HK-2 (cell line): ENCODE measurements around the gene MLH3.

Experiments
- DNase-seq: peaks from one replicate; pipeline ENCODE4 v3.0.0-alpha.2; 2018; ENCODE audit not compliant: unreplicated experiment

The MLH3 gene

GRCh38 chr14:75066691-75067090 is 15.4 kb upstream of the MLH3 start:
- no peak for DNase-seq

DNA sequence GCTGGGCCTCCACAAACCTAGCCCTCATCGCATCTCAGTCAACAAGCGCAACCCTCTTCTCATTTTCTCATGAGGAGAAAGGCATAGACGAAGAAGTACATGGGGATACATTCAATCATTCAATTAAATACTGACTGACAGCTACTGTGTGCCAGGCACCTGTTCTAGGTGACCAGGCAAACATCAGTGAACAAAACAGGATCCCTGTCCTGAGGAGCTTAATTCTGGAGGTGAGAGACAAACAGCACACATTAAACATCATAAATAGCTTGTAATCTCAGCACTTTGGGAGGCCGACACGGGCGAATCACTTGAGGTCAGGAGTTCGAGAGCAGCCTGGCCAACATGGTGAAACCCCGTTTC is 12.9 kb upstream of the MLH3 start:
- no peak for DNase-seq

- DNase-seq = peak; percentile 93
Measured at GRCh38 chr14:75063491-75064204, 12.4 kb upstream of the MLH3 start, which contains the start of gene ACYP1. ACYP1 (minus strand) TSS chr14:75064024; CDS start chr14:75063553, 471 bp downstream.

DNA sequence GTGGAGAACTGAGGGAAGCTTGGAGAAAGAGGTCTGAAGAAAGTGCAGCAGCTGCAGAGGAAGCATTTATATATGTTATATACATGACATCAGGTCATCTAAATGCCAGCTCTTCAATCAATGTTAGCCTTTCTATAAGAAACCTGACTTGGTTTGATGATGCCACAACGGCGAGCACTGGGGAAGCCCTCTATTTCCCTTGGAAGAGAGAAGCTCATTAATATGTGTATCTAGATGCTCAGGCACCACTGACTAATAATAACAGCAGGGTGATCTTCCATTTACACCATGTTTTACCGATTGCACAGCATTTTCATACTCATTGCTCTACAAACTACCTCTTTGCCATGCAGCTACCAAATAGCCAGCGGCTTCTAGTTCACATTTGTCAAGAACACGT is 11.7 kb upstream of the MLH3 start:
- no peak for DNase-seq

DNA sequence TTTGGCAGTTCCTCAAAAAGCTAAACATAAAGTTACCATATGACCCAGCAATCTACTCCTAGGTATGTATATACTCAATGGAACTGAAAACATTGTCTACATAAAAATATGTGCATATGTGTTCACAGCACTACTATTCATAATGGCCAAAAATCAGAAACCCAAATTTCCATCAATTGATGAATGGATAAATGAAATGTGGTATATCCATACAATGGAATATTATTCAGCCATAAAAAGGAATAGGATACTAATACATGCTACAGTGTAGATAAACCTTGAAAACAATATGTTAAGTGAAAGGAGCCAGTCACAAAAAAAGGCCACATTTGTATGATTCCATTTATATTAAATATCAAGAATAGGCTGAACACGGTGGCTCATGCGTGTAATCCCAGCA is 9.2 kb upstream of the MLH3 start:
- no peak for DNase-seq

- no peak for DNase-seq
Measured at GRCh38 chr14:75059642-75060041, 8.4 kb upstream of the MLH3 start.

DNA sequence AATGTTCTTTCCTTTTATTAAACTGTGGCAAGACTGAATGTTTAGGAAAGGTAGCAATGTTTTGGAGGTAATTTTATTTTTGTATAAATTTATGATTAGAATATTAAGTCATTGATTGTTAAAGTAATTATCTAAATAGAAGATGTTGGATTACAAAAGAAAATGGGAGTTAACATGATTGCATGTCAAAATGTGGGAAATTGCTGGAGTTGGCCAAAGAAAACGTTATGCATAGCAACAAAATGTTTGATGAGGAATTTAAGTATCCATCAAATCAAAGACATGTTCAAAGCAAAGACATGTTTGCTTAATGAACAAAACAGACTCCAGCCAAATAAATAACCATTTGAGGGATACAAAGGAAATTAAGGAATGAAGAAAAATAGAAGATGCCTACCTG is 3.2 kb upstream of the MLH3 start:
- DNase-seq = no peak

DNA sequence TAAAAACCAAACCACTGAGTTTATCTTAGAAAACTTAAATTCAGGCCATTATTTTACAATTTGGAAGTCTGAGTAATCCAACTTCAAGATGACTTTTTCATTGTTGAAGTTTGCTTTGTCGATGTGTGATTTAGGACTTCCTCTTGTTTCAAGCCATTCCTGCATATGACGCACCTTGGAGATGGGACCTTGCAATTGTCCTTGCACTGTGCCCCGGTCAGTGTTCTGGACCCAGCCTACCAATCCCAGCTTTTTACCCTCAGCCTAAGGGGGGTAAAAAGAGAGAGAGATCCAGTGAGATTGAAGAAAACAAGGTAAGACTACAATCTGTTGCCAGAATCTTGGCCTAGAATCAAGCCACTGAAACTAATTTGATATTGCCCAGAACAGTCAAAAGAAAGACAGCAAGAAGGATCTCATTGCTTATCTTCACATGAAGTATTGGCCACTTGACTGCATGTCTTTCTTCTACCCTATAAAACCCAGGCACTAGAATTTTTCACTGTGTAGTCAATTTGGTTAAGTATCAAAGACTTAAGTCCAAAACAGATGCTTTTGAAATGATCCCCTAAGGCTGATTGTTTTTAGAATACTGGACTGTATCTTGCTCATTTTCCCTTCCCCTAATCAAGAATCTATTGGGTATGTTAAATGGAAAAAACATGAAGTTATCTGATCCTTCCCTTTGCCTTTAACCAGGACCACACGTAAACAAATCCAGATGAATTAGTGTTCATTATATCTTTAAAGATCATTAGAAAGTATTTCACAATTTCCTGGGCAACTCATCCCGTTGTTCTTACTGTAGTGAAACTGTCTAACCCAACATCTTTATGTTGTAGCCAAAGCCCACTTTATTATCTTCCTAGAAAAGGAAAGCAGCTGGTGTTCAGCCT is 2.4 kb upstream of the MLH3 start:
- no peak for DNase-seq

- DNase-seq = no peak
Measured at GRCh38 chr14:75051556-75051899, 261 bp upstream of the MLH3 start.

DNA sequence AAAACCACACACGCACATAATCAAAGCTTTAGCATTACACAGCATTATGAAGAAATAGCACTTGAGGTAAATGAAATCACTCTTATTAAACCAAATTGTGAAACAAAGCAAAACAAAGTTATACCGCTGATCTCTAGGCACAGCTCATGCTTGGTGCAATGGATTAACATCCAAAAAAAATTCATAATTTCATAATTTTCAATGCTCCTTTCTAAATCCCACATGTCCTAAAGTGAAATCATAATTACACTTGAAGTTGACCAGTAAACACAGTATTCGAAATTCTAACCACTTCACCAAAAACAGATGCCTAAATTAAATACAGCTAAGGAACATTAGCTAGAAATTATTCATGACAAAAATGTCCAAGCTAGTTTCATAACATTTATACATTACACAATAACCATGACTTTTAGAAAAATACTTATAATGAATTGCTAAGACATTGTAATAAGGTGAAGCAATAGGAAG is 1.5 kb downstream of the MLH3 start:
- no peak for DNase-seq

GRCh38 chr14:75049136-75049535 is 2.1 kb downstream of the MLH3 start:
- no peak for DNase-seq

DNA sequence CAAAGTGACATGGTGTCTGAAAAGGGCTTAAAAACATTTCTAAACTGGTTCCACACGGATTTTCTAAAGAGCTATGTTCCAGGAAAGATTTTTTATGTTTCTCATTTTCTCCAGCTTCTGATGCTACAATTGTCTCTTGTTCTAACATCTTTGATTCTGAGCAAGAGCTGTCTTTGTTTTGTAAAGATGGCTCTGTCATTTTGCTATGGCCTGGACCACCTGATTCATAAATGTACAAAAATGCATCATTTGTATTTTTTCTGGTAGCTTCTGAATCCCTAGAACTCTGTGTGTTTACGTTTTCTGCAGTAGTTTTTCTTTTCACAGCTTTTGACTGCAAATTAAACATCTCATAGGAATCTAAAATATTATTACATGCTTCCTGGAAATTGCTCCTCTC is 3.2 kb downstream of the MLH3 start:
- DNase-seq = no peak

GRCh38 chr14:75047506-75047905 is 3.8 kb downstream of the MLH3 start:
- DNase-seq = no peak

DNA sequence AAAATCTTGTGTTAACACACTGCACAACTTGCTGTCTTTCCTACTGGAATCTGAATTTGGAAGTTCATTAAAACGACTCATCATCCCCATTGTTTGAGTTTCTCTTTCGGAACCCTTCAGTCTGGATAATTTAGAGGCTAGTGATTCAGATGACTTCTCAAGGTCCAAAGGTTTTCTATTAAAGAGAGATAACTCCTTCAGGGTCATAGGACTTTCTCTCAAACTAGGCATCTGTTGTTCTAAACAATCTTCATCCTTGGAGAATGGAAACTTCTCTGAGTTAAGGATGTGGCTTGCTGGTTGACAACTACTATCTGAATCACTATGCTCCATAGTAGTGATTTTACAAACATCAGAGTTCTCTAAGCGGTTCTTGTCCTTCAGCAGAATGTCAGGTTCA is 4.4 kb downstream of the MLH3 start:
- DNase-seq = no peak

DNA sequence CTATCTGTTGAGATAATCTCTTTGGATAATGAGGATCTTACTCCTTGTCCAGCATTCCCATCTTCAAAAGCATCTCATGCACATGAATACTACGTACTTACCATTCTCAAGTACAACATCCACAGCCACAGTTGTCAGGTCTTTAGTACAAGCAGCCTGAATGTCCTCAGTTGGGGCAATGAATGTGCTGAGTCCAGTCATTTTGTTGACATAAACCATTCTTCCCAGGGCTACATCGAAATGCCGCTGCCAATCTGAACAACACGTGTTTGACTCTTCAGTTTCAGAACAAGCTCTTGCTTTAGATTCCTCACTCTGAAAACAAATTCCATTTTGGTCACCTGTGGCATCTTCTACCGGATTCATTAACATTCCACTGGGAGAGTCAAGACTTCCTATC is 5.0 kb downstream of the MLH3 start:
- DNase-seq = no peak

- DNase-seq = no peak
Measured at GRCh38 chr14:75044752-75045151, 6.5 kb downstream of the MLH3 start.

DNA sequence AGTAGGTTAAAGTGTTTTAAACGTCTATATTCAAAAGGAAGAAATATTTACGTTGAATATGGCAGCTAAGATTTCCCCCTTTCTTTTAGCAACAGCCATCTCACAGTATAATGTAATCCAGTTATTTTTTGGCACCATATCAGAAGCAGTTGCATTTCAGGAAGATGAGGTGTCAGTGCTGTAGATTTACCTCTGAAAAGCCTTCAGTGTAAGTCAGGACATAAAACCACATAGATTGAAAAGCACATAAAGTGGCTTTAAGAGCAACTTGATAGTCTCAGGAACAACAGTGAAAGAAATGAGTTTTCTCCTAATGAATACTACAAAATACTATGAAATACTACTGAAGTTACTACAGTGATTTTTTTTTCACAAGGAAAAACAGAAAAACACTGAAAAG is 6.9 kb downstream of the MLH3 start:
- no peak for DNase-seq

DNA sequence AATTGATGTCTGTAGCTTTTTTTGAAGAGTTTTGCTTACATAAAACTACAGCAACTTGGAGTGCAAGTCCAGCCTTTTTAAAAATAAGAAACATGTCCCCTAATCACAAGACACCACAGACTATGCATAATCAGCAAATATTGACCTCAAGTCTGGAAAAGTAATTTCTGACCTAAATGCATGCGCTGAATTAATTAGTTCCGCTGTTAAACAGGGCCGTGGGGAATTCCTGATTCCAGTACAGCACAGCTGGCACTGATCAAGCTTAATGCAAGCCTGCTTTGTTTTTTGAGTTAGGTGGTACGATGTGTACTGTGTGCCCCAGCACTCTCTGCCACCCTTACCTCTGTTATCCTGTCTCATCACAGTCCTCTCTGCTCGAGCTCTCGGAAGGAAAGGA is 9.2 kb downstream of the MLH3 start:
- no peak for DNase-seq

DNA sequence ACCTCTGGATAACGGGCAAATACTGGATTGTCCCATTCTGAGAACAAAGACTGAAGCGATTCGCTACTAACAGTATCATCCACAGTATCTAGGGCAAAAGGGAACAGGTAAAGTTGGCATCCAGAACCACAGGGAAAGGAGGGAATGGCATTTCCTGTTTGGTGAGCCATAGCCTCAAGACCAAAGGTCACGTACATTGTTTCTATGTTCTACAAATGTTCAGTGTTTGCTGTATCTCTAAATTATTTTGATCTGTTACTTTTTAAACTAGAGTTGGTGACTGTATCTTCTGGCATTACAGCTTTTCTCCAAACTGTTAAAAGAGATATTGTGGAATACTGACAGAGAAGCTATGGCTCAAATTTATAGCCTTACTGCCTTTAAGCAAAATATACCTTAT is 9.7 kb downstream of the MLH3 start:
- no peak for DNase-seq

DNA sequence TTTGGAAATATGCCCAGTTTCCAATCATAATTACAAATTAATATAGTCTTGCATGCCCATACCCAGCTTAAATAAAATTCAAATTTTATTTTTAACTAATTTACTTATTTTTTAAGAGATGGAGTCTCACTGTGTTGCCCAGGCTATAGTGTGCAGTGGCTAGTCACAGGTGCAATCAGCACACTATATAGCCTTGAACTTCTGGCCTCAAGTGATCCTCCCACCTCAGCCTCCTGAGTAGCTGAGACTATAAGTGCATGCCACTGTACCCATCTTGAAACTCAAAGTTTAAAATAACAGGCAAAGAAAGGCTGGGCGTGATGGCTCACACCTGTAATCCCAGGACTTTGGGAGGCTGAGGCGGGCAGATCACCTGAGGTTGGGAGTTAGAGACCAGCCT is 10.3 kb downstream of the MLH3 start:
- no peak for DNase-seq

GRCh38 chr14:75040507-75040906 is 10.8 kb downstream of the MLH3 start:
- DNase-seq = no peak

DNA sequence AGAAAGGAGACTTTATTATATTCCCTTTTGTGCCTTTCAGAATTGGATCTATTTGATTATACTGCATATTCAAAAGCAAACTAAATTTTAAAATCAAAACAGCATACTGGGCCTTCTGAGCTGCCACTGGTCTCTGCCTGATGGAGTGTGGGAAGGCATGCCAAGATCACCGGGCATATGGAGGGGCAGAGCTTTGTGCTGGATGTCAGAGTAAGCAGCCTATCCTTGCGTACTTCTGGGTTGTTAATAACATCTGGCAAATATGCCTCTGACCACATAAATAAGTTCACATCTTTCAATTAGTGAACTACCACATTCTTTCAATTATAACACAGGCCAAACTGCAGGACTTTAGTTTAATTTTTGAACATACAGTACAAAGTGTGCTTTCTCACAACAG is 18.3 kb downstream of the MLH3 start:
- DNase-seq = no peak

DNA sequence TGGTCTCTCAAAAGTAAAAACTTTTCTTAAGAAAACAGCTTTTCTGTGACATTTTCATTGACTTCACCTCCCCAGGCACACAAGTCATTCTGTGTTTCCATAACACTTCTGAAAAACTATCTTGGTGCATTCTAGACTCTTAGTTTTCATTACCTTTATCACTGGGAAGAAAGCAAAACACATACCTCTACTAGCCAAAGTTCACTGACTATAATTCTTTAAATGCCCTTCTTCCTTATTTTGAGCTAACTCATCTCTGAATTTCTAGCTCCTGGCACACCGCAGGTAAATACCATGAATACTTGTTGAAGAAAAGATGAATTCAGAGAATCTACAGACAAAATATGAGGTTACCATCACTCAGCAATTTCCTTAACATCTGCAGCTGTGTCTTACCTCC is 21.1 kb downstream of the MLH3 start:
- DNase-seq = no peak
